GM13977 (cell line): ENCODE measurements around the gene FCHO1.
A peak's percentile ranks its signal among the peaks of the same experiment; 100 is the strongest.

Experiments
- DNase-seq: peaks from one replicate; pipeline ENCODE4 v3.0.0; 2012; ENCODE audit warnings: low spot score
- CTCF ChIP-seq: IDR thresholded peaks from 2 replicates; pipeline ENCODE4 v1.5.1; 2012; ENCODE audit warnings: mild to moderate bottlenecking, control low read depth; ENCODE audit not compliant: insufficient read depth; ENCODE audit errors: extremely low read depth, missing control alignments
- in situ Hi-C: fragments of 300-500 bp; cut with MboI; formaldehyde crosslinking; loops from one replicate; pipeline ENCODE4 v1.12.0; 2022; ENCODE audit warnings: low sequenced_read_pairs, low pct_unique_long_range_greater_than_20kb, mixed read lengths, inconsistent platforms; ENCODE audit not compliant: unreplicated experiment

FCHO1 gene

GRCh38 chr19:17754634-17755442 is 3.6 kb downstream of the FCHO1 start:
- in situ Hi-C loops, result no loop called here
- peak; percentile 80 for DNase-seq
- TF ChIP-seq CTCF, result peak; percentile 44

- TF ChIP-seq CTCF, result no peak
- no peak for DNase-seq
- in situ Hi-C loops, result no loop called here
These were observed 4.2 kb downstream of the FCHO1 start for GRCh38 chr19:17755443-17755890.

GRCh38 chr19:17755977-17756670 is 4.8 kb downstream of the FCHO1 start:
- no peak for TF ChIP-seq CTCF
- peak; percentile 74 for DNase-seq
- in situ Hi-C loops, result no loop called here

- DNase-seq, result no peak
- TF ChIP-seq CTCF, result no peak
These were observed 5.8 kb downstream of the FCHO1 start for GRCh38 chr19:17757125-17757524.

GRCh38 chr19:17758515-17758914 is 7.2 kb downstream of the FCHO1 start:
- in situ Hi-C loops, result no loop called here
- no peak for DNase-seq
- TF ChIP-seq CTCF, result no peak

More at GRCh38 chr19:17757125-17757524, 5.8 kb downstream of the FCHO1 start:
- in situ Hi-C loops, result no loop called here

- TF ChIP-seq CTCF, result no peak
These were observed 9.9 kb downstream of the FCHO1 start for GRCh38 chr19:17761148-17761547.

More at GRCh38 chr19:17761148-17761547, 9.9 kb downstream of the FCHO1 start:
- no peak for DNase-seq
- in situ Hi-C loops, result no loop called here
